GM23248 (cell line): ENCODE data around the gene CD6. TPM values are rescaled to one million over a fixed set of nuclear protein-coding genes. Genes with fewer than 3 reads are reported as not detected.

ENCODE experiments used
- DNase-seq: peaks from one replicate; pipeline ENCODE4 v3.0.0-alpha.2; 2015
- H2AFZ ChIP-seq: fragments of 200-600 bp; sonication (generic); 2 replicates; pipeline ENCODE4 v1.6.1; 2016; ENCODE audit warnings: antibody characterized with exemption
- H3F3A ChIP-seq: fragments of 200-600 bp; sonication (generic); 2 replicates; pipeline ENCODE4 v1.6.1; 2016; ENCODE audit warnings: mild to moderate bottlenecking, antibody characterized with exemption, mixed run types; ENCODE audit not compliant: insufficient read depth
- H3K27ac ChIP-seq: fragments of 200-600 bp; sonication (generic); 2 replicates; pipeline ENCODE4 v1.5.1; 2016; ENCODE audit warnings: mild to moderate bottlenecking
- H3K27me3 ChIP-seq: fragments of 200-600 bp; sonication (generic); replicated peaks from 2 replicates; pipeline ENCODE4 v1.6.1; 2016; ENCODE audit warnings: mild to moderate bottlenecking; ENCODE audit not compliant: insufficient read depth
- H3K36me3 ChIP-seq: fragments of 200-600 bp; sonication (generic); 2 replicates; pipeline ENCODE4 v1.6.1; 2016; ENCODE audit warnings: low read depth, mild to moderate bottlenecking
- H3K4me1 ChIP-seq: fragments of 200-600 bp; sonication (generic); 2 replicates; pipeline ENCODE4 v1.6.1; 2016; ENCODE audit warnings: mild to moderate bottlenecking; ENCODE audit not compliant: insufficient read depth
- H3K4me2 ChIP-seq: fragments of 200-600 bp; sonication (generic); one replicate; pipeline ENCODE4 v1.6.1; 2016; ENCODE audit warnings: mild to moderate bottlenecking; ENCODE audit not compliant: unreplicated experiment
- H3K4me3 ChIP-seq: fragments of 200-600 bp; sonication (generic); 2 replicates; pipeline ENCODE4 v1.5.1; 2016; ENCODE audit warnings: mild to moderate bottlenecking
- H3K79me2 ChIP-seq: fragments of 200-600 bp; sonication (generic); 2 replicates; pipeline ENCODE4 v1.6.1; 2016; ENCODE audit warnings: mild to moderate bottlenecking; ENCODE audit not compliant: insufficient read depth
- H3K9ac ChIP-seq: fragments of 200-600 bp; sonication (generic); 2 replicates; pipeline ENCODE4 v1.6.1; 2016; ENCODE audit warnings: mild to moderate bottlenecking
- H3K9me2 ChIP-seq: fragments of 200-600 bp; sonication (generic); 2 replicates; pipeline ENCODE4 v1.6.1; 2016; ENCODE audit warnings: mixed run types, mild to moderate bottlenecking, moderate library complexity; ENCODE audit not compliant: insufficient read depth
- H3K9me3 ChIP-seq: fragments of 200-600 bp; sonication (generic); one replicate; pipeline ENCODE4 v1.6.1; 2017; ENCODE audit warnings: low read depth
- H4K20me1 ChIP-seq: fragments of 200-600 bp; sonication (generic); 2 replicates; pipeline ENCODE4 v1.6.0; 2016; ENCODE audit not compliant: insufficient read depth
- EZH2 ChIP-seq: fragments of 200-600 bp; sonication (generic); IDR thresholded peaks from 2 replicates; pipeline ENCODE4 v1.6.1; 2018; ENCODE audit warnings: antibody characterized with exemption, mild to moderate bottlenecking; ENCODE audit not compliant: insufficient read depth, poor library complexity, severe bottlenecking
- EZH2phosphoT487 ChIP-seq: fragments of 200-600 bp; sonication (generic); IDR thresholded peaks from 2 replicates; pipeline ENCODE4 v1.6.1; 2018; ENCODE audit warnings: antibody characterized with exemption, moderate library complexity, mild to moderate bottlenecking, low read depth; ENCODE audit not compliant: insufficient read depth
- WGBS, 2 experiments: methylation state at CpG; one replicate each; pipeline ENCODE4 v1.1.6; 2015 to 2017; ENCODE audit warnings: low lambda C conversion rate in 2 of 2, low coverage in 1 of 2; ENCODE audit errors: missing lambda C conversion rate in 2 of 2; 5-methylcytosine and 5-hydroxymethylcytosine counted together
- in situ Hi-C: fragments of 300-500 bp; cut with MboI; formaldehyde crosslinking; loops from 2 replicates; pipeline ENCODE4 v1.15.0; 2020
- polyA plus RNA-seq: library from polyadenylated mRNA; unstranded; fragments of >200 nt; fragmentation: Nextera tagmentation; extraction: Ambion mirVana; gene quantifications from 2 replicates; pipeline ENCODE4 v1.2.1, GENCODE V29; 2016
- total RNA-seq: library from RNA; depleted of rRNA; stranded (reverse); fragments of >200 nt; shearing (Covaris generic); gene quantifications from 2 replicates; pipeline ENCODE4 v1.2.3, GENCODE V29; 2014

The CD6 gene
- total and polyA plus RNA-seq, 2 experiments from 2014 or later = not detected

DNA sequence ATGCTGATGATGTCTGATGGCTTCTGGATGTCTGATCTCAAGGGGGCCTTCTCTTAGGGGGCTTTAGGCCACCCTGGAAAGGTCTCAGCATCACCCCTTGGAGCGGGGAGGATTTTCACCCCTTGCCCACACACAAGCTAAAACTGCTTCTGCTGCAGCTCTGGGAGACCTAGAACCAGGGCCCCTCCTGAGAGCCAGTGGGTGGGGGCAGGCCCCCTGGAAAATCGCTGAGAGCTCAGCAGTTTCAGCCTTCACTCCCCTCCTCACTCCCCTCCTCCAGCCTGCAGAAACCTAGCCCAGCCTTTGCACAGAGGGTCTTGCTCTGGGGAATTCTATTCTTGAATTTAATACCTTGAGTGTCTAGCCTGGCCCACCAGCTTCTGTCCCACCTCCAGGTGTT lies 17.2 kb downstream of the CD6 start:
- no peaks in the 10 kb centered on the region for H4K20me1 ChIP-seq
- peaks cover 7% of the 10 kb centered on the region; the same call in 1 of the 2 replicates for H3K4me1 ChIP-seq
- TF ChIP-seq EZH2 (no peak), EZH2phosphoT487 (no peak)
- no peak for DNase-seq
- H3K79me2 ChIP-seq = no peaks in the 10 kb centered on the region
- no peaks in the 10 kb centered on the region for H3F3A ChIP-seq
- no peak overlapping the region for H3K4me2 ChIP-seq
- H3K27ac ChIP-seq = no peak overlapping the region
- 23 to 33% methylated on average over 2 of the region's 2 CpGs for WGBS, 2 experiments
- peaks cover 42% of the 10 kb centered on the region for H3K27me3 ChIP-seq
- no peaks in the 10 kb centered on the region for H3K9me3 ChIP-seq
- no peak overlapping the region for H2AFZ ChIP-seq
- H3K9me2 ChIP-seq = no peaks in the 10 kb centered on the region
- H3K4me3 ChIP-seq = no peak overlapping the region
- in situ Hi-C loops = no loop called here
- no peaks in the 10 kb centered on the region for H3K36me3 ChIP-seq
- no peak overlapping the region for H3K9ac ChIP-seq

DNA sequence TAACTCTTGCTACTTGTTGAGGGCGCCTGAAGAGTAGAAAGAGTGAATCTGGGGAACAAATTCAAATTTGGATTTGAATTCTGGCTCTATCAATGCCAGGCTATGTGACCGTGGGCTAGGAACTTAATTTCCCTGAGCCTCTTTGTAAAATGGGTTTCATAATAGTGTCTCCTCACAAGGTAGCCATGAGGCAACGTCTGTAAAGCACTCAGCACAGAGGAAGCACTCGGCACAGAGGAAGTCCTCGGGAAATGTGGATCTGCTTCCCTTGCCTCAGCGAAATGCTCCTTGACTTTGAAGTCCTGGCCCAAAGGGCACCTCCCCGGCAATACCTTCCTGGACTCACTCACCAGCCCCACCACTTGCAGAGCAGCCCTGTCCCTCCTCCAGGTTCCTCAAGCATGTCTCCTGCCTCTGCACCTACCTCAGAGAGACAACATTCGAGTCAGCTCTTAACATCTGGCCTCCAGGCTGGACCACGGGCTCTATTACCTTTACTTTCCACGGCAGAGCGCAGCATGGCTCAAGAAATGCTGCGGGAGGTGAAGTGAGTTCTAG lies 17.7 kb downstream of the CD6 start:
- peaks cover 7% of the 10 kb centered on the region; the same call in 1 of the 2 replicates for H3K4me1 ChIP-seq
- peaks cover 42% of the 10 kb centered on the region for H3K27me3 ChIP-seq
- TF ChIP-seq EZH2phosphoT487 = no peak
- no peak for TF ChIP-seq EZH2
- no peaks in the 10 kb centered on the region for H3F3A ChIP-seq
- in situ Hi-C loops = no loop called here
- 30 to 33% methylated on average over 12 of the region's 12 CpGs for WGBS, 2 experiments
- H2AFZ ChIP-seq = no peak overlapping the region
- no peak overlapping the region for H3K9ac ChIP-seq
- no peaks in the 10 kb centered on the region for H3K36me3 ChIP-seq
- H3K9me3 ChIP-seq = no peaks in the 10 kb centered on the region
- H3K4me2 ChIP-seq = no peak overlapping the region
- no peaks in the 10 kb centered on the region for H4K20me1 ChIP-seq
- H3K9me2 ChIP-seq = no peaks in the 10 kb centered on the region
- H3K27ac ChIP-seq = no peak overlapping the region
- no peaks in the 10 kb centered on the region for H3K79me2 ChIP-seq
- no peak for DNase-seq
- no peak overlapping the region for H3K4me3 ChIP-seq

DNA sequence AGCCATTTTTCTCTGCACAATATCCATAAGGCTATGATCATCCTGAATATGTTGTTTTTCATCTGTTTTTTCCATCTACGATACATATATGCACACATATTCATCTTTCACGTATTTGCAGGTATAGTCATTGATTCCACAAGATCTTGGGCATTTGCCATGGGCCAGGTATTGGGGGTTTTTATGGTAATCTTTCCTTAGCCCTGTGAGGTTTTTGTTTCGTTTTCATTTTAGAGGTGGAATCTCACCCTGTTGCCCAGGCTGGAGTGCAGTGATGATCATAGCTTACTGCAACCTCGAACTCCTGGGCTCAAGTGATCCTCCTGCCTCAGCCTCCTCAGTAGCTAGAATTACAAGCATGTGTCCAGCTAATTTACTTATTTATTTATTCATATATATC lies 20.0 kb downstream of the CD6 start:
- no peak overlapping the region for H3K4me3 ChIP-seq
- no peaks in the 10 kb centered on the region for H3K9me3 ChIP-seq
- no peak overlapping the region for H2AFZ ChIP-seq
- H3F3A ChIP-seq = no peaks in the 10 kb centered on the region
- H3K4me2 ChIP-seq = no peak overlapping the region
- H3K79me2 ChIP-seq = no peaks in the 10 kb centered on the region
- 50 to 54% methylated on average over 4 of the region's 4 CpGs for WGBS, 2 experiments
- peaks cover 38% of the 10 kb centered on the region for H3K27me3 ChIP-seq
- no peaks in the 10 kb centered on the region for H3K9me2 ChIP-seq
- no peak for DNase-seq
- no peaks in the 10 kb centered on the region for H3K36me3 ChIP-seq
- in situ Hi-C loops = no loop called here
- peaks cover under 1% of the 10 kb centered on the region; the same call in 1 of the 2 replicates for H3K4me1 ChIP-seq
- no peaks in the 10 kb centered on the region for H4K20me1 ChIP-seq
- H3K27ac ChIP-seq = no peak overlapping the region
- no peak overlapping the region for H3K9ac ChIP-seq
- TF ChIP-seq EZH2phosphoT487 = no peak
- no peak for TF ChIP-seq EZH2

DNA sequence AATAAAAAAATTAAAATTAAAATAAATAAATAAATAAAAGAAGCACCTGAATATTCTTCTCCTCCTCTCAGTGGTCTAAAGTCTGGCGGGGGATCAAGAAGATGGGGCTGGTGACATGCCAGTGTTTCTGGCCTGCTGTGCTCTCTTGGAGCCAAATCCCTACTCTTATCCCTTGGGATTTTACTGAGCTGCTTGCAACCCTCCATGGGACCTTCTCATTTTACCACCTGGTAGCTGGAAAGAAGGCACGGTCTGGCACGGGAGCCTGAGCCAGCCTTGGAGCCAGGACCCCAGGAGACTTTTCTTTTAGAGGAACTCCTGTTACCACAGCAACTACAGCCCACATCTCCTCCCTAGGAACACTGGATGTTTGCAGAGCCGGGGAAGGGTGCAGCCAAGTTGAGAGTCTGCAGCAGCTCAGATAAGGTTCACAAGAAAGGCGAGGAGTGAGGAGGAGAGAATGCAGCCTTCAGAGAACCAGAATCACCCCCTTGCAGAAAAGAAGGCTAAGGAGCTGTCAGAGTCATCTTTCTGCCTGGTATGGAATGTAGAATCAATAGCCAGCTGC lies 21.4 kb downstream of the CD6 start:
- DNase-seq = no peak
- Histone ChIP-seq H3K36me3 (no peaks in the 10 kb centered on the region), H2AFZ (no peak overlapping the region), H3K79me2 (no peaks in the 10 kb centered on the region), H3K4me3 (no peak overlapping the region), H3K4me2 (no peak overlapping the region), H4K20me1 (no peaks in the 10 kb centered on the region), H3K27ac (no peak overlapping the region), H3K4me1 (no peaks in the 10 kb centered on the region), H3K9ac (no peak overlapping the region), H3K9me3 (no peaks in the 10 kb centered on the region), H3K9me2 (no peaks in the 10 kb centered on the region), H3F3A (no peaks in the 10 kb centered on the region), H3K27me3 (peaks cover 40% of the 10 kb centered on the region)
- in situ Hi-C loops = no loop called here
- WGBS, 2 experiments = 22 to 31% methylated on average over 5 of the region's 5 CpGs
- no peak for TF ChIP-seq EZH2
- no peak for TF ChIP-seq EZH2phosphoT487
